Effector memory CD8-positive, alpha-beta T cell (primary cell): ENCODE measurements around the gene PPP1R13L.
A peak's percentile ranks its signal among the peaks of the same experiment; 100 is the strongest.
"Not testable (repeated sequence)": the region's sequence is repeated elsewhere in the genome, so short reads cannot be mapped to it uniquely, and the experiment has no call there.

Experiments
- ATAC-seq: fragments of 150-1000 bp; cut with Tn5 transposase; replicated peaks from 2 replicates; pipeline ENCODE4 v1.10.0; 2021; ENCODE audit warnings: mild to moderate bottlenecking, moderate library complexity
- DNase-seq, 3 experiments: peaks; one replicate each; pipeline ENCODE4 v3.0.0; 2021
- H3K27ac Mint-ChIP-seq, 2 donors: one replicate each; pipeline ENCODE4 v1.8.0; 2022; ENCODE audit warnings: mild to moderate bottlenecking in 2 of 2, mixed read lengths in 2 of 2, moderate library complexity in 2 of 2
- H3K27me3 Mint-ChIP-seq, 2 donors: one replicate each; pipeline ENCODE4 v1.8.0; 2022; ENCODE audit warnings: mixed read lengths in 2 of 2
- H3K36me3 Mint-ChIP-seq: one replicate; pipeline ENCODE4 v1.8.0; 2022; ENCODE audit warnings: mild to moderate bottlenecking, moderate library complexity, mixed read lengths; ENCODE audit not compliant: insufficient read depth
- H3K4me1 Mint-ChIP-seq, 2 donors: one replicate each; pipeline ENCODE4 v1.8.0; 2022; ENCODE audit warnings: low read depth in 2 of 2, mixed read lengths in 2 of 2
- H3K4me3 Mint-ChIP-seq, 2 donors: one replicate each; pipeline ENCODE4 v1.8.0; 2022; ENCODE audit warnings: mild to moderate bottlenecking in 2 of 2, mixed read lengths in 2 of 2, moderate library complexity in 2 of 2
- H3K9me3 Mint-ChIP-seq, 2 donors: one replicate each; pipeline ENCODE4 v1.8.0; 2022; ENCODE audit warnings: mixed read lengths in 2 of 2

PPP1R13L gene

GRCh38 chr19:45442778-45443461, 38.1 kb upstream of the PPP1R13L start:
- Mint-ChIP-seq H3K4me1 (peaks cover 47 to 54% of the 10 kb centered on the region in 2 donors), H3K4me3 (peak overlapping the region; percentile 92 to 95)

GRCh38 chr19:45442408-45442777, 37.5 kb upstream of the PPP1R13L start:
- no peak for DNase-seq
- Mint-ChIP-seq H3K4me1 (peaks cover 45 to 51% of the 10 kb centered on the region in 2 donors), H3K36me3 (peaks cover 22% of the 10 kb centered on the region), H3K27me3 (no peaks in the 10 kb centered on the region), H3K27ac (peak overlapping the region; percentile 97 to 98), H3K4me3 (peak overlapping the region; percentile 92 to 95), H3K9me3 (no peaks in the 10 kb centered on the region)
- no peak for ATAC-seq

More at GRCh38 chr19:45442778-45443461, 38.1 kb upstream of the PPP1R13L start:
- DNase-seq (peak; percentile 21 to 43 (median 35)), ATAC-seq (peak; percentile 13)
- no peaks in the 10 kb centered on the region for H3K27me3 Mint-ChIP-seq
- peak overlapping the region; percentile 97 to 98 for H3K27ac Mint-ChIP-seq
- peaks cover 25% of the 10 kb centered on the region for H3K36me3 Mint-ChIP-seq
- no peaks in the 10 kb centered on the region for H3K9me3 Mint-ChIP-seq

GRCh38 chr19:45440873-45441654, 36.2 kb upstream of the PPP1R13L start:
- H3K4me3 Mint-ChIP-seq, result peak overlapping the region; percentile 74 to 80
- peak overlapping the region; percentile 35 to 92 for H3K27ac Mint-ChIP-seq
- DNase-seq, result no peak
- peaks cover 39 to 43% of the 10 kb centered on the region in 2 donors for H3K4me1 Mint-ChIP-seq
- H3K27me3 Mint-ChIP-seq, result no peaks in the 10 kb centered on the region
- no peaks in the 10 kb centered on the region for H3K9me3 Mint-ChIP-seq
- no peak for ATAC-seq
- peaks cover 18% of the 10 kb centered on the region for H3K36me3 Mint-ChIP-seq

- ATAC-seq (no peak), DNase-seq (no peak)
- peak overlapping the region; percentile 74 to 80 for H3K4me3 Mint-ChIP-seq
- no peaks in the 10 kb centered on the region for H3K9me3 Mint-ChIP-seq
- peak overlapping the region; percentile 89 to 92 for H3K27ac Mint-ChIP-seq
- H3K36me3 Mint-ChIP-seq, result peaks cover 14% of the 10 kb centered on the region
- H3K4me1 Mint-ChIP-seq, result peaks cover 34 to 37% of the 10 kb centered on the region in 2 donors
- no peaks in the 10 kb centered on the region for H3K27me3 Mint-ChIP-seq
Observed at GRCh38 chr19:45440259-45440638, 35.4 kb upstream of the PPP1R13L start.

GRCh38 chr19:45439569-45440258, 34.8 kb upstream of the PPP1R13L start:
- H3K27ac Mint-ChIP-seq, result peak overlapping the region; percentile 89 to 92

GRCh38 chr19:45439190-45439568, 34.3 kb upstream of the PPP1R13L start:
- Mint-ChIP-seq H3K36me3 (peaks cover 14% of the 10 kb centered on the region), H3K4me1 (peaks cover 25 to 26% of the 10 kb centered on the region in 2 donors), H3K4me3 (peak overlapping the region; percentile 74 to 80), H3K9me3 (no peaks in the 10 kb centered on the region), H3K27me3 (no peaks in the 10 kb centered on the region), H3K27ac (no peak overlapping the region)
- DNase-seq, result no peak
- ATAC-seq, result no peak

More at GRCh38 chr19:45439569-45440258, 34.8 kb upstream of the PPP1R13L start:
- Mint-ChIP-seq H3K36me3 (peaks cover 14% of the 10 kb centered on the region), H3K9me3 (no peaks in the 10 kb centered on the region), H3K4me3 (peak overlapping the region; percentile 74 to 80), H3K27me3 (no peaks in the 10 kb centered on the region), H3K4me1 (peaks cover 28 to 32% of the 10 kb centered on the region in 2 donors)
- DNase-seq (peak; percentile 86 to 89 (median 89)), ATAC-seq (peak; percentile 71)

- H3K4me1 Mint-ChIP-seq, result peaks cover 11 to 13% of the 10 kb centered on the region in 2 donors
Observed at GRCh38 chr19:45437328-45437727, 32.5 kb upstream of the PPP1R13L start.

GRCh38 chr19:45432543-45432942, 27.7 kb upstream of the PPP1R13L start:
- peaks cover 13% of the 10 kb centered on the region for H3K36me3 Mint-ChIP-seq
- not testable (repeated sequence) for H3K4me1 Mint-ChIP-seq

More at GRCh38 chr19:45437328-45437727, 32.5 kb upstream of the PPP1R13L start:
- ATAC-seq, result no peak
- H3K27ac Mint-ChIP-seq, result no peak overlapping the region
- peaks cover 3% of the 10 kb centered on the region for H3K36me3 Mint-ChIP-seq
- H3K4me3 Mint-ChIP-seq, result no peak overlapping the region
- no peaks in the 10 kb centered on the region for H3K9me3 Mint-ChIP-seq
- DNase-seq, result no peak
- no peaks in the 10 kb centered on the region for H3K27me3 Mint-ChIP-seq

GRCh38 chr19:45431008-45431407, 26.1 kb upstream of the PPP1R13L start:
- H3K27me3 Mint-ChIP-seq, H3K4me3 Mint-ChIP-seq, H3K9me3 Mint-ChIP-seq, H3K4me1 Mint-ChIP-seq, H3K27ac Mint-ChIP-seq, ATAC-seq, DNase-seq: not testable (repeated sequence)
- peaks cover 17% of the 10 kb centered on the region for H3K36me3 Mint-ChIP-seq

More at GRCh38 chr19:45432543-45432942, 27.7 kb upstream of the PPP1R13L start:
- ATAC-seq, DNase-seq, H3K27ac Mint-ChIP-seq, H3K9me3 Mint-ChIP-seq, H3K27me3 Mint-ChIP-seq, H3K4me3 Mint-ChIP-seq: not testable (repeated sequence)

- Mint-ChIP-seq H3K4me3 (peak overlapping the region in 1 of 2 donors; percentile 45), H3K36me3 (peaks cover 17% of the 10 kb centered on the region)
- not testable (repeated sequence) for ATAC-seq, H3K27me3 Mint-ChIP-seq, H3K9me3 Mint-ChIP-seq, H3K27ac Mint-ChIP-seq, H3K4me1 Mint-ChIP-seq, DNase-seq
Observed at GRCh38 chr19:45429896-45430295, 25.0 kb upstream of the PPP1R13L start.

- no peak for DNase-seq
- Mint-ChIP-seq H3K36me3 (peaks cover 17% of the 10 kb centered on the region), H3K4me1 (peaks cover 14 to 18% of the 10 kb centered on the region in 2 donors), H3K9me3 (no peaks in the 10 kb centered on the region), H3K27ac (peak overlapping the region; percentile 79 to 92), H3K27me3 (no peaks in the 10 kb centered on the region), H3K4me3 (peak overlapping the region; percentile 84 to 86)
- peak; percentile 26 for ATAC-seq
Observed at GRCh38 chr19:45428384-45429231, 23.7 kb upstream of the PPP1R13L start.

- H3K27me3 Mint-ChIP-seq, result no peaks in the 10 kb centered on the region
- H3K27ac Mint-ChIP-seq, result peak overlapping the region; percentile 84 to 96
- ATAC-seq (peak; percentile 22), DNase-seq (no peak)
- H3K9me3 Mint-ChIP-seq, result no peaks in the 10 kb centered on the region
- H3K4me1 Mint-ChIP-seq, result peaks cover 34 to 39% of the 10 kb centered on the region in 2 donors
- H3K4me3 Mint-ChIP-seq, result peak overlapping the region; percentile 88 to 99
- H3K36me3 Mint-ChIP-seq, result peaks cover 20% of the 10 kb centered on the region
Observed at GRCh38 chr19:45424191-45425058, 19.6 kb upstream of the PPP1R13L start.
